ENCODE data around the gene CTSK. TPM values are rescaled to one million over a fixed set of nuclear protein-coding genes. Genes with fewer than 3 reads are reported as not detected.
"Not testable (repeated sequence)": the region's sequence is repeated elsewhere in the genome, so short reads cannot be mapped to it uniquely, and the experiment has no call there.

The CTSK gene
- total and polyA plus RNA-seq, 5 donors = 13.5 to 22.2 (median 14.3) TPM

GRCh38 chr1:150833961-150834360 is 25.9 kb upstream of the CTSK start:
- WGBS = 97% methylated on average over 6 of the region's 6 CpGs
- ATAC-seq; H3K27ac ChIP-seq (ENCODE audit: low read length); H3K4me1 ChIP-seq (ENCODE audit: control insufficient read depth, insufficient read depth, low read length); H3K27me3 ChIP-seq (ENCODE audit: control insufficient read depth, insufficient read depth); intact Hi-C loops (cut with DNase I); H3K4me3 ChIP-seq (ENCODE audit: low read length); H3K9me3 ChIP-seq (ENCODE audit: control insufficient read depth, low read length); DNase-seq: not testable (repeated sequence)

GRCh38 chr1:150832597-150832996 is 24.5 kb upstream of the CTSK start:
- H3K27me3 ChIP-seq (ENCODE audit: control insufficient read depth, insufficient read depth) = no peaks in the 10 kb centered on the region
- intact Hi-C loops (cut with DNase I) = no loop called here
- H3K4me3 ChIP-seq (ENCODE audit: low read length) = no peak overlapping the region
- DNase-seq (no peak), ATAC-seq (no peak)
- 97% methylated on average over 1 of the region's 1 CpG for WGBS
- no peak overlapping the region for H3K27ac ChIP-seq (ENCODE audit: low read length)
- no peaks in the 10 kb centered on the region for H3K9me3 ChIP-seq (ENCODE audit: control insufficient read depth, low read length)
- H3K4me1 ChIP-seq (ENCODE audit: control insufficient read depth, insufficient read depth, low read length) = no peaks in the 10 kb centered on the region

- WGBS = 83% methylated on average over 7 of the region's 7 CpGs
- intact Hi-C loops (cut with DNase I) = no loop called here
Observed at GRCh38 chr1:150829751-150830150, 21.7 kb upstream of the CTSK start.

DNA sequence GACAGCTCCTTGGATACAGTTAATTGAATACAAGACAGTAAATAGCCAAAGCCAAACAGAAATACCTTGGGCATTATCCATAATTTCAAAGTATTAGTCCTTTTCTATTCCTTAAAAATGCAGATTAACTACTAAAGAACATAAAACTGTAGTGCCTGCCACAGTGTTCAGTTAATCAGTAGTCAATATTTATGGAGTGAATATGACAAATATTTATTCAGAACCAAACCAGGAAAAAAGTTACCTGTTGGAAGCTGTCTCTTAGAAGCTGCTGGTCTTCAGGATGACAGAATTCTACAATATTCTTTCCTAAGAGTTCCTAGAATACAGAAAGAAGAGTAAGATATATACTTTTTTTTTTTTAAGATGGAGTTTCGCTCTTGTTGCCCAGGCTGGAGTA is 18.2 kb upstream of the CTSK start:
- Histone ChIP-seq H3K9me3 (ENCODE audit: control insufficient read depth, low read length) (no peaks in the 10 kb centered on the region), H3K27ac (ENCODE audit: low read length) (no peak overlapping the region), H3K4me3 (ENCODE audit: low read length) (no peak overlapping the region), H3K27me3 (ENCODE audit: control insufficient read depth, insufficient read depth) (no peaks in the 10 kb centered on the region), H3K4me1 (ENCODE audit: control insufficient read depth, insufficient read depth, low read length) (no peaks in the 10 kb centered on the region)
- 100% methylated on average over 1 of the region's 1 CpG for WGBS
- DNase-seq = no peak
- no peak for ATAC-seq
- intact Hi-C loops (cut with DNase I) = no loop called here

More at GRCh38 chr1:150829751-150830150, 21.7 kb upstream of the CTSK start:
- no peaks in the 10 kb centered on the region for H3K9me3 ChIP-seq (ENCODE audit: control insufficient read depth, low read length)
- no peaks in the 10 kb centered on the region for H3K4me1 ChIP-seq (ENCODE audit: control insufficient read depth, insufficient read depth, low read length)
- H3K27me3 ChIP-seq (ENCODE audit: control insufficient read depth, insufficient read depth) = no peaks in the 10 kb centered on the region
- H3K4me3 ChIP-seq (ENCODE audit: low read length) = no peak overlapping the region
- DNase-seq (no peak), ATAC-seq (no peak)
- H3K27ac ChIP-seq (ENCODE audit: low read length) = no peak overlapping the region

- 82% methylated on average over 7 of the region's 7 CpGs for WGBS
- intact Hi-C loops (cut with DNase I) = no loop called here
- ATAC-seq = no peak
Observed at GRCh38 chr1:150820730-150821512, 12.9 kb upstream of the CTSK start.

DNA sequence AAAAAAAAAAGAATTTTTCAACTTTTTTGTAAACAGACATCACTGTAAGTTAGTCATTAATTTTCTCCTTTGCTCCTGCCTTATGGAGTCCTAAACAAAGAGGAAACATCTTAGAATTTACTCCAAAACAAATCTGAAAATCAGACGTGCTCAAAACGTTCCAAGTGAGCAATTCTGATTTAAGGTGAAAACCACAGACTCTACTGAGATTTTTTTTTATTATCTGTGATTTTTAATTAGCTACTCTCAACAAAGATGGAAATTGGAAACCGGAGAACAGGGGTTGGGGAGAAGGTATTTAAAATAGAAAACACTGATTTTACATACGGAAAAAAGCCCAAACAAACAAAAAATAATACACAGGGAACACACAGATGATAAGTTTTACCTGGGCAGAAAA is 7.8 kb upstream of the CTSK start:
- Histone ChIP-seq H3K27me3 (ENCODE audit: control insufficient read depth, insufficient read depth) (no peaks in the 10 kb centered on the region), H3K4me3 (ENCODE audit: low read length) (no peak overlapping the region), H3K27ac (ENCODE audit: low read length) (no peak overlapping the region), H3K4me1 (ENCODE audit: control insufficient read depth, insufficient read depth, low read length) (no peaks in the 10 kb centered on the region), H3K9me3 (ENCODE audit: control insufficient read depth, low read length) (no peaks in the 10 kb centered on the region)
- WGBS = 91% methylated on average over 4 of the region's 4 CpGs
- no peak for DNase-seq
- intact Hi-C loops (cut with DNase I) = no loop called here
- no peak for ATAC-seq

More at GRCh38 chr1:150820730-150821512, 12.9 kb upstream of the CTSK start:
- Histone ChIP-seq H3K9me3 (ENCODE audit: control insufficient read depth, low read length) (no peaks in the 10 kb centered on the region), H3K27me3 (ENCODE audit: control insufficient read depth, insufficient read depth) (no peaks in the 10 kb centered on the region), H3K4me3 (ENCODE audit: low read length) (no peak overlapping the region), H3K4me1 (ENCODE audit: control insufficient read depth, insufficient read depth, low read length) (no peaks in the 10 kb centered on the region), H3K27ac (ENCODE audit: low read length) (no peak overlapping the region)
- DNase-seq = no peak

- intact Hi-C loops (cut with DNase I) = no loop called here
- peak; percentile 70 to 81 for ATAC-seq
- H3K27ac ChIP-seq (ENCODE audit: low read length) = no peak overlapping the region
Observed at GRCh38 chr1:150813028-150813707, 5.1 kb upstream of the CTSK start.

GRCh38 chr1:150810958-150811659 is 3.0 kb upstream of the CTSK start:
- no peak overlapping the region for H3K4me3 ChIP-seq (ENCODE audit: low read length)
- 73% methylated on average over 9 of the region's 9 CpGs for WGBS
- no peaks in the 10 kb centered on the region for H3K27me3 ChIP-seq (ENCODE audit: control insufficient read depth, insufficient read depth)
- no peak overlapping the region for H3K27ac ChIP-seq (ENCODE audit: low read length)
- ATAC-seq (no peak), DNase-seq (no peak)
- no peaks in the 10 kb centered on the region for H3K9me3 ChIP-seq (ENCODE audit: control insufficient read depth, low read length)
- intact Hi-C loops (cut with DNase I) = no loop called here
- no peaks in the 10 kb centered on the region for H3K4me1 ChIP-seq (ENCODE audit: control insufficient read depth, insufficient read depth, low read length)

More at GRCh38 chr1:150813028-150813707, 5.1 kb upstream of the CTSK start:
- no peaks in the 10 kb centered on the region for H3K9me3 ChIP-seq (ENCODE audit: control insufficient read depth, low read length)
- H3K4me3 ChIP-seq (ENCODE audit: low read length) = no peak overlapping the region
- H3K27me3 ChIP-seq (ENCODE audit: control insufficient read depth, insufficient read depth) = no peaks in the 10 kb centered on the region
- 47% methylated on average over 5 of the region's 5 CpGs for WGBS
- DNase-seq = peak; percentile 51 to 84 (median 75)
- no peaks in the 10 kb centered on the region for H3K4me1 ChIP-seq (ENCODE audit: control insufficient read depth, insufficient read depth, low read length)

DNA sequence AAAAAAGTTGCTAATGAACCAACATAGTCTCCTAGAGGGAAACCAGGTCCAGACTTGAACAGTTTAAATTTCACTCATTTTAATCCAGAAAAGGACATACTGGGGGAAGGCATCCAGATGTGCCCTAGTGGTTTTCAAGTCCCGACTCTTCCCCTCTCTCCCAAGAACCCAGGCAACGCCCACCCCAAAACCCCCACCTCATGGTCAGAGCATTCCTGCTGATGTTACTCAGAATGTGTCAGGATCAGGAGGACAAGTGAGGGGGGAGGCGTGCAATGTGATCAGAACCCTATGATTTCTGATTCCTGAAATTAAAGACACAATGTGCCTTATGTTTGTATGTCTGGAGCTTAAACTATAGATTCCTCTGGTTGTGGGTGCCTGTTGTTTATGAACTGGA is 1.6 kb upstream of the CTSK start:
- intact Hi-C loops (cut with DNase I) = no loop called here
- Histone ChIP-seq H3K4me1 (ENCODE audit: control insufficient read depth, insufficient read depth, low read length) (no peaks in the 10 kb centered on the region), H3K9me3 (ENCODE audit: control insufficient read depth, low read length) (no peaks in the 10 kb centered on the region), H3K4me3 (ENCODE audit: low read length) (no peak overlapping the region), H3K27me3 (ENCODE audit: control insufficient read depth, insufficient read depth) (no peaks in the 10 kb centered on the region), H3K27ac (ENCODE audit: low read length) (no peak overlapping the region)
- DNase-seq = no peak
- WGBS = 76% methylated on average over 3 of the region's 3 CpGs
- no peak for ATAC-seq

GRCh38 chr1:150808846-150809245 is 786 bp upstream of the CTSK start:
- H3K4me1 ChIP-seq (ENCODE audit: control insufficient read depth, insufficient read depth, low read length) = no peaks in the 10 kb centered on the region
- ATAC-seq (no peak), DNase-seq (no peak)
- no peak overlapping the region for H3K27ac ChIP-seq (ENCODE audit: low read length)
- intact Hi-C loops (cut with DNase I) = no loop called here
- 65% methylated on average over 2 of the region's 2 CpGs for WGBS
- H3K27me3 ChIP-seq (ENCODE audit: control insufficient read depth, insufficient read depth) = no peaks in the 10 kb centered on the region
- no peak overlapping the region for H3K4me3 ChIP-seq (ENCODE audit: low read length)
- H3K9me3 ChIP-seq (ENCODE audit: control insufficient read depth, low read length) = no peaks in the 10 kb centered on the region

Measured in right cardiac atrium (tissue), 5 donors.